Pulmonary artery endothelial cell (primary cell): ENCODE results near the gene DHX8. TPM values are rescaled to one million over a fixed set of nuclear protein-coding genes. Genes with fewer than 3 reads are reported as not detected.

ENCODE experiments used
- DNase-seq: peaks from one replicate; pipeline ENCODE4 v3.0.0-alpha.2; 2011; ENCODE audit warnings: low read depth, low spot score
- total RNA-seq: library from RNA; depleted of rRNA; stranded (reverse); fragments of >200 nt; gene quantifications from 2 replicates; pipeline ENCODE4 v1.2.3, GENCODE V29; 2014

Gene DHX8
- total RNA-seq, 1 donor from 2014 or later, result 54.8 TPM

GRCh38 chr17:43546319-43547188 lies 62.8 kb downstream of the DHX8 start, which contains the start of gene ETV4:
Gene ETV4 (minus strand): TSS chr17:43546340. CDS start chr17:43545617, 723 bp downstream.
- DNase-seq, result peak; percentile 66

- no peak for DNase-seq
These were observed 63.4 kb downstream of the DHX8 start for GRCh38 chr17:43547189-43547550.

- no peak for DNase-seq
These were observed 64.0 kb downstream of the DHX8 start for GRCh38 chr17:43547659-43548256.

- DNase-seq, result no peak
These were observed 65.1 kb downstream of the DHX8 start for GRCh38 chr17:43548689-43549379.

GRCh38 chr17:43549496-43549895 lies 65.7 kb downstream of the DHX8 start:
- DNase-seq, result no peak

GRCh38 chr17:43550754-43551153 lies 67.0 kb downstream of the DHX8 start:
- DNase-seq, result no peak

GRCh38 chr17:43552229-43552837 lies 68.6 kb downstream of the DHX8 start:
- no peak for DNase-seq

GRCh38 chr17:43553573-43553972 lies 69.8 kb downstream of the DHX8 start:
- no peak for DNase-seq

GRCh38 chr17:43554857-43555256 lies 71.1 kb downstream of the DHX8 start:
- DNase-seq, result no peak

GRCh38 chr17:43556292-43556691 lies 72.5 kb downstream of the DHX8 start:
- DNase-seq, result no peak

GRCh38 chr17:43558805-43559160 lies 75.0 kb downstream of the DHX8 start:
- DNase-seq, result no peak

- no peak for DNase-seq
These were observed 75.5 kb downstream of the DHX8 start for GRCh38 chr17:43559161-43559816.

GRCh38 chr17:43560461-43561427 lies 77.0 kb downstream of the DHX8 start:
- DNase-seq, result no peak

GRCh38 chr17:43562679-43563599 lies 79.2 kb downstream of the DHX8 start:
- DNase-seq, result no peak

GRCh38 chr17:43563600-43564594 lies 80.1 kb downstream of the DHX8 start:
- no peak for DNase-seq

- DNase-seq, result no peak
These were observed 84.8 kb downstream of the DHX8 start for GRCh38 chr17:43568506-43569082.

GRCh38 chr17:43570518-43570928 lies 86.7 kb downstream of the DHX8 start:
- DNase-seq, result no peak
